T-helper 2 cell treated with Interferon-gamma antibody and Interleukin-4, amounts not matched to agents 5 μg/mL and 100 μg/mL, for 36 hours (primary cell): ENCODE data around the gene PRRX1.

Experiments
- DNase-seq: peaks from one replicate; pipeline ENCODE4 v3.0.0; 2021; ENCODE audit warnings: low spot score
- H3K27ac Mint-ChIP-seq: one replicate; pipeline ENCODE4 v1.8.0; 2021; ENCODE audit warnings: mild to moderate bottlenecking, mixed read lengths
- H3K27me3 Mint-ChIP-seq: one replicate; pipeline ENCODE4 v1.8.0; 2021; ENCODE audit warnings: low read depth, mixed read lengths
- H3K36me3 Mint-ChIP-seq: one replicate; pipeline ENCODE4 v1.8.0; 2021; ENCODE audit warnings: low read depth, mixed read lengths
- H3K4me1 Mint-ChIP-seq: one replicate; pipeline ENCODE4 v1.8.0; 2021; ENCODE audit warnings: low read depth, mixed read lengths
- H3K4me3 Mint-ChIP-seq: one replicate; pipeline ENCODE4 v1.8.0; 2022; ENCODE audit warnings: mild to moderate bottlenecking, moderate library complexity, mixed read lengths
- H3K9me3 Mint-ChIP-seq: one replicate; pipeline ENCODE4 v1.8.0; 2021; ENCODE audit warnings: mixed read lengths

Gene PRRX1

GRCh38 chr1:170670802-170671628 is 7.1 kb downstream of the PRRX1 start:
- no peaks in the 10 kb centered on the region for H3K9me3 Mint-ChIP-seq
- peaks cover 1% of the 10 kb centered on the region for H3K36me3 Mint-ChIP-seq
- H3K4me1 Mint-ChIP-seq, result peaks cover 9% of the 10 kb centered on the region
- no peak overlapping the region for H3K27ac Mint-ChIP-seq
- H3K4me3 Mint-ChIP-seq, result no peak overlapping the region
- no peak for DNase-seq
- H3K27me3 Mint-ChIP-seq, result peaks cover 75% of the 10 kb centered on the region

- Mint-ChIP-seq H3K4me1 (peaks cover 6% of the 10 kb centered on the region), H3K9me3 (no peaks in the 10 kb centered on the region), H3K27me3 (peaks cover 72% of the 10 kb centered on the region), H3K36me3 (peaks cover 1% of the 10 kb centered on the region), H3K4me3 (no peak overlapping the region), H3K27ac (no peak overlapping the region)
- DNase-seq, result no peak
Observed at GRCh38 chr1:170671629-170671963, 7.7 kb downstream of the PRRX1 start.

GRCh38 chr1:170672316-170672715 is 8.4 kb downstream of the PRRX1 start:
- H3K4me1 Mint-ChIP-seq, result peaks cover 2% of the 10 kb centered on the region
- DNase-seq, result no peak
- no peak overlapping the region for H3K4me3 Mint-ChIP-seq
- no peak overlapping the region for H3K27ac Mint-ChIP-seq
- H3K36me3 Mint-ChIP-seq, result no peaks in the 10 kb centered on the region
- no peaks in the 10 kb centered on the region for H3K9me3 Mint-ChIP-seq
- H3K27me3 Mint-ChIP-seq, result peaks cover 65% of the 10 kb centered on the region

DNA sequence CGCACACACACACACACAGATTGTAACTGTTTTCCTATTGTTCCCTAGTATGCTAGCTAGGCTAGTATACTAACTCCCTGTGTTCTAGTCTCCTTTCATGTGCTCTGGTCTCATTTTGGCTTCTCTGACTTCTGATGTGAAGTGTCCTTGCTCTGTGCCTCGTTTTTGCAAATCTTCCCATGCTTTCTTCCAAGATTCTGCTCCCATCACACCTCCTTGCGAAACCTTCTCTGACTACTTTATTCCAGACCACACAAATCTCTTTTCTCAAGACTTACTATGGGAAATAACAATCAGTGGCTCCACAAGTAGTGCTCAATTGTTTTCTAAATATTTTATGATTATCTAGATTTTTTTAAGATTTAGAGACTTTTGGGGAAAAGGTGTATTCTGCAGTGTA is 10.3 kb downstream of the PRRX1 start:
- DNase-seq, result no peak
- Mint-ChIP-seq H3K4me3 (no peak overlapping the region), H3K9me3 (no peaks in the 10 kb centered on the region), H3K4me1 (no peaks in the 10 kb centered on the region), H3K27ac (no peak overlapping the region), H3K36me3 (no peaks in the 10 kb centered on the region), H3K27me3 (peaks cover 49% of the 10 kb centered on the region)

DNA sequence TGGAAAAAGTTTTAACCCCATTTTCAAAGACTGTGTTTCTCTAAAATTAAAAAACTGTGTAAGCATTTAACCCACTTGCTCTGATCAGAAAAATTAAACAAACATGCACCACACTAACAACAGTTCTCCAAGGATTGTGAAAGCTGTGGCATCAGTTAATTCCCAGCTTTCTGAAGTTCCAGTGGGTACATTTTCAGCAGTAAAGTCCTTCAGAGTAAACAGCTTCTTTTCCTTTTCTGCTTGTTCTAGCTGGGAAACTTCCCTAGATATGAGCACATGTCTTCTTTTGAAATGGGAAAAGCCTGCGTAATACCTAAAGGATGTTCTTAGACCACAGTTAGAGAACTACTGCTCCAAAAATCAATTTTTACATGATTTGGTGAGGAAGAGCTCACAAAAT is 11.1 kb downstream of the PRRX1 start:
- no peaks in the 10 kb centered on the region for H3K36me3 Mint-ChIP-seq
- H3K4me3 Mint-ChIP-seq, result no peak overlapping the region
- H3K4me1 Mint-ChIP-seq, result no peaks in the 10 kb centered on the region
- no peak overlapping the region for H3K27ac Mint-ChIP-seq
- DNase-seq, result no peak
- H3K27me3 Mint-ChIP-seq, result peaks cover 41% of the 10 kb centered on the region
- no peaks in the 10 kb centered on the region for H3K9me3 Mint-ChIP-seq

DNA sequence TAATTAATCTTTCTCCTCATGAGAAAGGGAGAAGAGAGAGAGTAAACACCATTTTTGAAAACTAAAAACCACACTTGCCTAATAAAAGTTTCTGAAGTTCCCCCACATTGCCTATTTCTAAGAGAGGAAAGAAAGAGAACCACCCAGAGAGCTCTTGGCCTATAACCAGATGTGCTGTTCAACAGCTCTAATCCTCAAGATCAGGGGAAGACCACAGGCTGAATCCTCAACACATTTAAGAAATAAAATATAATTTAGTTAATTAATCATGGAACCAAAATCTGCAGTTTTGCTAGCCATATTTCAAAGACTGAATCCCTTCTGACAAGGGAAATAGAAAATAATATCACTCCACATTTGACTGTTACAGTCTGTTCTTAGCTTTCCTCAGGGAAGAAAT is 11.9 kb downstream of the PRRX1 start:
- Mint-ChIP-seq H3K27me3 (peaks cover 34% of the 10 kb centered on the region), H3K9me3 (no peaks in the 10 kb centered on the region), H3K4me1 (no peaks in the 10 kb centered on the region), H3K36me3 (no peaks in the 10 kb centered on the region), H3K4me3 (no peak overlapping the region), H3K27ac (no peak overlapping the region)
- DNase-seq, result no peak

DNA sequence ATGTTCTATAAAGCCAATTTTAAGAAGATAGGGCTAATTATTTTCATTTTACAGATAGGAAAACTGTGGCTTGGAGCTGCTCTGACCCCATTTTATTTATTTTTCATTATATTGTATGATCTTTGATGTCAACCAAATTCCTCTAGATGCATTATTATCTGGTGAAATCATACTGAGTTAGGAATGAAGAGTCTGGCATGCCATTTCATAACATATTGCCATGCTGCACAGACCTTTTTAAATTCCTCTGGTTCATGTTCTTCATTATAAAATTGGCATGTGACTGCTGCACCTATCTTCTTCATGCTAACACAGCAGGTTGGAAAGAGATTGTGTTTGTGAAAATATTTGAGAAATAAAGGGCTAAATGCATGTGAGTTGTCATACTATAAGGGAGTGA is 12.7 kb downstream of the PRRX1 start:
- DNase-seq, result no peak
- no peak overlapping the region for H3K27ac Mint-ChIP-seq
- no peaks in the 10 kb centered on the region for H3K4me1 Mint-ChIP-seq
- H3K9me3 Mint-ChIP-seq, result no peaks in the 10 kb centered on the region
- no peaks in the 10 kb centered on the region for H3K36me3 Mint-ChIP-seq
- no peak overlapping the region for H3K4me3 Mint-ChIP-seq
- H3K27me3 Mint-ChIP-seq, result peaks cover 27% of the 10 kb centered on the region

DNA sequence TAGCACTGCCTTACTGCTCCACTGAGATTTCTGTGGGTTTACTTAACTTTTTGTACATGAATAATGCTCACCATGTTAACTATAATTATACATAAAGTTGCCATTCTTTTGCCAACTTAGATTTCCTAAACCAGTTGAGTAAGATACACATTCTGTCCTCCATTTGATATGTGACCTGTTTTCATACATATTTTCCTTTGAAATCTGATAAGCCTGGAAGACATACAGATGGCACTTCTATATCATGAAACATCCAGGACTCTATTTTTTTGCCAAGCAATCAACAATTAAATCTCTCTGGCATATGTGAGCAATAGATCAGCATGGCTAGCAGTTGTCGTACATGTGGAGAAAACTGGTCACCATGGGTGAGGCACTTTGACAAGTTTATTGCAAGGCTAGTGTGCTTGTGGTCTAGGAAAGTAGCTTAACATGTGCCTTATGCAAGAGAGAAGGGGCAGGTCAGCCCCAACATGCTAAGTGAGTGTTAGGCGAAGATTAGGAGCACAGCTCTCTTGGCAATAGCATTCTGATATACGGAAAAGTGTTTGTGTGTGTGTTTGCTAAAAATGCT is 14.2 kb downstream of the PRRX1 start:
- no peaks in the 10 kb centered on the region for H3K9me3 Mint-ChIP-seq
- DNase-seq, result no peak
- no peaks in the 10 kb centered on the region for H3K4me1 Mint-ChIP-seq
- H3K27ac Mint-ChIP-seq, result no peak overlapping the region
- H3K27me3 Mint-ChIP-seq, result peaks cover 19% of the 10 kb centered on the region
- no peaks in the 10 kb centered on the region for H3K36me3 Mint-ChIP-seq
- no peak overlapping the region for H3K4me3 Mint-ChIP-seq

DNA sequence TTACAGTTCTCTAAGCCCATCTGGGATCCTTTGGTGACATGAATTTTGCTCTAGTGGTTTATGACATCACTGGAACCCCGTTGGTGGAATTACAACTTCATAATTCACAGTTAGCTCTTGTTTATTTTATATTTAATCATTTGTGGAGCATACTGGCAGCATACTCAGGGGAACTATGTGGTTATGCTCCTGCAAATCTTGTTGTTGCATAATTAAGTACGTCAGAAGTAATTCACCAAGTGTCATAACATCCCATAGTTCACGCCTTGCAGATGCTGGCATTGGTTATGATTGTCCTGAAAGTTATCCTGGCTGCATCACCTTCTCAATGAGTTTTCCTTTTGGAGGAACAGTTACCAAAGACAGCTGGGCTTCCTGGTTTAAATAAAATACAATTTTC is 16.5 kb downstream of the PRRX1 start:
- H3K27ac Mint-ChIP-seq, result no peak overlapping the region
- no peak overlapping the region for H3K4me3 Mint-ChIP-seq
- H3K9me3 Mint-ChIP-seq, result no peaks in the 10 kb centered on the region
- no peaks in the 10 kb centered on the region for H3K36me3 Mint-ChIP-seq
- peaks cover 9% of the 10 kb centered on the region for H3K27me3 Mint-ChIP-seq
- H3K4me1 Mint-ChIP-seq, result no peaks in the 10 kb centered on the region
- DNase-seq, result no peak

- Mint-ChIP-seq H3K27ac (no peak overlapping the region), H3K9me3 (no peaks in the 10 kb centered on the region), H3K4me3 (no peak overlapping the region), H3K27me3 (peaks cover 7% of the 10 kb centered on the region), H3K4me1 (no peaks in the 10 kb centered on the region), H3K36me3 (no peaks in the 10 kb centered on the region)
- DNase-seq, result no peak
Observed at GRCh38 chr1:170682169-170682568, 18.2 kb downstream of the PRRX1 start.

DNA sequence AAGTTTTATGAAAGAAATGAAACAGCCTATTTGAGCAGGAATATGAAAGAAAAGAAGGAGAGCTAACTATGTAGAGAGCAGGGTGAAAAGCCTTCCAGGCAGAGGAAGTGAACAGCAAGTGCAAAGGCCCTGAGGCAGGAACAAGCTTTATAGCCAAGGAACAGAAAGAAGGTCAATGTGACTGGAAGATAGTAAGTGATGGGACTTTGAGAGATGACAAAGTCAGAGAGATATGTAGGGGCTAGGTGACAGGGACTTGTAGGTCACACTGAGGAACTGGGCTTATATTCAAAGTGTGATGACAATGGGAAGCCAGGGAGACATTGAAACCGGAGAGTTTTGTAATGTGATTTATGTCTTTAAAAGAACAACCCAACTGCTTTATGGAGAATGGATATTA is 18.9 kb downstream of the PRRX1 start:
- no peak for DNase-seq
- no peaks in the 10 kb centered on the region for H3K36me3 Mint-ChIP-seq
- no peaks in the 10 kb centered on the region for H3K9me3 Mint-ChIP-seq
- peaks cover 4% of the 10 kb centered on the region for H3K27me3 Mint-ChIP-seq
- no peak overlapping the region for H3K27ac Mint-ChIP-seq
- H3K4me3 Mint-ChIP-seq, result no peak overlapping the region
- no peaks in the 10 kb centered on the region for H3K4me1 Mint-ChIP-seq

DNA sequence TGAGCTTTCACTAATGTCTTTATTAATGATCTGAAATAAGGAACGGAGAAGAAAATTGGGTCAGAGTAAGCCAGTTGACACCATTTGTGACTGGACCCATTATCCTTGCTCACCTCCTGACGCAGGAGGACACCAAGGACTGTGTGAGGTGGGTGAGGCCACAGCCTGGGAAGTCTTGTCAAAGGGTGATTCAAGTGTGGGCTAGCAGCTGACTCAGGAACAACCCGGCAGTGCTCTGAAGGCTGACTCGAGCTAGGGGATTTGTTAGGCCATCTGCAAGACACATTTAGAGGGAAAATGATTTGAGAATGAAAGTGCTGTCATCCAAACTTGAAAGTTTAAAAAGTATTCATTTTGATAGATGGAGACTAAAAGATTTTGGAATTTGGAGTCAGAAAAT is 21.2 kb downstream of the PRRX1 start:
- Mint-ChIP-seq H3K9me3 (no peaks in the 10 kb centered on the region), H3K4me3 (no peak overlapping the region), H3K4me1 (peaks cover 6% of the 10 kb centered on the region), H3K36me3 (no peaks in the 10 kb centered on the region), H3K27ac (no peak overlapping the region), H3K27me3 (peaks cover 4% of the 10 kb centered on the region)
- DNase-seq, result no peak

- Mint-ChIP-seq H3K27me3 (peaks cover 4% of the 10 kb centered on the region), H3K27ac (no peak overlapping the region), H3K36me3 (no peaks in the 10 kb centered on the region), H3K4me1 (peaks cover 6% of the 10 kb centered on the region), H3K9me3 (no peaks in the 10 kb centered on the region), H3K4me3 (no peak overlapping the region)
- no peak for DNase-seq
Observed at GRCh38 chr1:170686291-170686690, 22.4 kb downstream of the PRRX1 start.

DNA sequence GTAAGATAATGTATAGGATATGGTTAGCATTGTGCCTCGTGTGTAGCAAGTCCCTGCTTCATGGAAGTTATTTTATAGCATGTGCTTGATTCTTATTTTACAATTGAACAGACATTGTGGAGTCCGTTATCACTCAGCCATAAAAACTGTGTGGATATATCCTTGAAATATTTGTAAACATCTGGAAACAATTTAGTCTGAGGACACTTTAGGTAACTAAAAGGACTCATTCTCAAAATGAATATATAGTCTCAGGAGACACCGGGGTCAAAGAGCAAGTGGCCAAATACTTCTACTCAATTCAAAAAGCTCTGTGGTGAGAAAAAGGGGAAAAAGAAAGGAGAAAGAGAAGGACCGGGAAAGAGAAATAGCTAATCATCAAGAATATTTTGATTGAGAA is 23.7 kb downstream of the PRRX1 start:
- Mint-ChIP-seq H3K27ac (no peak overlapping the region), H3K27me3 (peaks cover 6% of the 10 kb centered on the region), H3K9me3 (no peaks in the 10 kb centered on the region), H3K4me1 (peaks cover 6% of the 10 kb centered on the region), H3K4me3 (no peak overlapping the region), H3K36me3 (no peaks in the 10 kb centered on the region)
- no peak for DNase-seq

DNA sequence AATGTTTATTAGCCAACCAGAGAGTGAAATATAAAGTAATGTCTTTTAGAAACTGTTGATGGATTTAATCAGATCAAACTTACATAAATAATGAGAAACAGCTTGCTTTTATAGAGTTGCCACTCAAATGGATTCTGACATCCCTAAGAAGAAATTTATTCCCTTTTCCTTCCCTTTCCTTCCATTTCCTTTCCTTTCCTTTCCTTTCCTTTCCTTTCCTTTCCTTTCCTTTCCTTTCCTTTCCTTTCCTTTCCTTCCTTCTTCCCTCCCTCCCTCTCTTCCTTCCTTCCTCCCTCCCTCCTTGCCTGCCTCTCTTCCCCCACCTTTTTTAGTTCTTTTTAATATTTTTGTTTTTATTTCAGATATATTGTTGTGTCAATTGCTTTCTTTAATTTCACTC is 27.3 kb downstream of the PRRX1 start:
- H3K27me3 Mint-ChIP-seq, result peaks cover 4% of the 10 kb centered on the region
- H3K9me3 Mint-ChIP-seq, result no peaks in the 10 kb centered on the region
- no peak for DNase-seq
- H3K4me1 Mint-ChIP-seq, result peaks cover 6% of the 10 kb centered on the region
- H3K4me3 Mint-ChIP-seq, result no peak overlapping the region
- no peak overlapping the region for H3K27ac Mint-ChIP-seq
- no peaks in the 10 kb centered on the region for H3K36me3 Mint-ChIP-seq
